ENCODE measurements around the gene RUVBL2.

RUVBL2 gene

GRCh38 chr19:48993175-48994034, at the start of gene RUVBL2, which contains the start of gene GYS1:
Gene RUVBL2, plus strand, starts transcription at chr19:48993887. Its CDS starts 25 bp downstream, at chr19:48993912.
Gene GYS1, minus strand, starts transcription at chr19:48993309. Its CDS starts 197 bp downstream, at chr19:48993112.
- DNase-seq (ENCODE audit: low read depth, low spot score): peak; percentile 100

GRCh38 chr19:48945415-48945814, 48.3 kb upstream of the RUVBL2 start:
- no peak for DNase-seq (ENCODE audit: low read depth, low spot score)

- DNase-seq (ENCODE audit: low read depth, low spot score): no peak
These were observed 47.9 kb upstream of the RUVBL2 start for GRCh38 chr19:48945817-48946216.

GRCh38 chr19:48946463-48947257, 47.0 kb upstream of the RUVBL2 start:
- no peak for DNase-seq (ENCODE audit: low read depth, low spot score)

GRCh38 chr19:48947258-48947542, 46.5 kb upstream of the RUVBL2 start:
- no peak for DNase-seq (ENCODE audit: low read depth, low spot score)

GRCh38 chr19:48950159-48950558, 43.5 kb upstream of the RUVBL2 start:
- DNase-seq (ENCODE audit: low read depth, low spot score): no peak

- no peak for DNase-seq (ENCODE audit: low read depth, low spot score)
These were observed 42.7 kb upstream of the RUVBL2 start for GRCh38 chr19:48950830-48951519.

- no peak for DNase-seq (ENCODE audit: low read depth, low spot score)
These were observed 40.5 kb upstream of the RUVBL2 start for GRCh38 chr19:48953141-48953540.

GRCh38 chr19:48953990-48954594, 39.6 kb upstream of the RUVBL2 start:
- no peak for DNase-seq (ENCODE audit: low read depth, low spot score)

- DNase-seq (ENCODE audit: low read depth, low spot score): peak; percentile 99
These were observed 38.9 kb upstream of the RUVBL2 start, which contains the start of gene BAX for GRCh38 chr19:48954595-48955307. Gene BAX, plus strand, starts transcription at chr19:48954875. Its CDS starts 54 bp downstream, at chr19:48954929.

- no peak for DNase-seq (ENCODE audit: low read depth, low spot score)
These were observed 38.3 kb upstream of the RUVBL2 start for GRCh38 chr19:48955308-48955958.

GRCh38 chr19:48958006-48958405, 35.7 kb upstream of the RUVBL2 start:
- DNase-seq (ENCODE audit: low read depth, low spot score): no peak

- no peak for DNase-seq (ENCODE audit: low read depth, low spot score)
These were observed 34.1 kb upstream of the RUVBL2 start for GRCh38 chr19:48959341-48960239.

- DNase-seq (ENCODE audit: low read depth, low spot score): peak; percentile 18
These were observed 32.5 kb upstream of the RUVBL2 start for GRCh38 chr19:48961051-48961649.

GRCh38 chr19:48961673-48962028, 32.0 kb upstream of the RUVBL2 start:
- DNase-seq (ENCODE audit: low read depth, low spot score): no peak

- DNase-seq (ENCODE audit: low read depth, low spot score): peak; percentile 45
These were observed 31.4 kb upstream of the RUVBL2 start for GRCh38 chr19:48962029-48962848.

- DNase-seq (ENCODE audit: low read depth, low spot score): no peak
These were observed 30.9 kb upstream of the RUVBL2 start for GRCh38 chr19:48962849-48963165.

All from ELF-1 (cell line).